Measurements from ENCODE around the gene GAS2L2.

DNA sequence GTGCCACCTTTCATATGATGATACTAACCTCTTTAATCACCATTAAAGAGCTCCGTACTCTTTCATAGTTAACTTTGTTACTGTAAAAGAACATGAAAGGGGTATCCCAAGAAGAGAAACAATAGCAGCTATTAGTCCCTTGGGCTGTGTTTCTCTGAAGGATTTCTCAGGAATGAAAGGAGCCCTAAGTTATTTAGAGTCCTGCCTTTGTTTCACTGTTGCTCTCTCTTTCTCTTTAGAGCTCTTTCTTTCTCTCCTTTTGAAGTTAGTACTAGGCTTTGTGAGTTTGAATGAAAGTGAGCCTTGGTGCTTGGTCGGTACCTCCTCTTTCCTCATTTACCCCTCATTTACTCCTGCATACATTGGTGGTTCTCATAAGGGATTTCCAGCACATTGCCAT lies 42.1 kb downstream of the GAS2L2 start:
- no peak for TF ChIP-seq EZH2 (IDR thresholded peaks at IDR 0.05; ENCODE audit: insufficient read depth, low read length)
- TF ChIP-seq CTCF (IDR thresholded peaks at IDR 0.05; ENCODE audit: insufficient read depth, low read depth, low read length), result no peak

Measured in astrocyte (in vitro differentiated cells and primary cell).